Effector CD8-positive, alpha-beta T cell (primary cell): ENCODE data around the gene MADD.
"Not testable (repeated sequence)": the region's sequence is repeated elsewhere in the genome, so short reads cannot be mapped to it uniquely, and the experiment has no call there.

Experiments
- DNase-seq: peaks from one replicate; lab custom pipeline; 2025; lab: John Stamatoyannopoulos, UW

MADD gene

DNA sequence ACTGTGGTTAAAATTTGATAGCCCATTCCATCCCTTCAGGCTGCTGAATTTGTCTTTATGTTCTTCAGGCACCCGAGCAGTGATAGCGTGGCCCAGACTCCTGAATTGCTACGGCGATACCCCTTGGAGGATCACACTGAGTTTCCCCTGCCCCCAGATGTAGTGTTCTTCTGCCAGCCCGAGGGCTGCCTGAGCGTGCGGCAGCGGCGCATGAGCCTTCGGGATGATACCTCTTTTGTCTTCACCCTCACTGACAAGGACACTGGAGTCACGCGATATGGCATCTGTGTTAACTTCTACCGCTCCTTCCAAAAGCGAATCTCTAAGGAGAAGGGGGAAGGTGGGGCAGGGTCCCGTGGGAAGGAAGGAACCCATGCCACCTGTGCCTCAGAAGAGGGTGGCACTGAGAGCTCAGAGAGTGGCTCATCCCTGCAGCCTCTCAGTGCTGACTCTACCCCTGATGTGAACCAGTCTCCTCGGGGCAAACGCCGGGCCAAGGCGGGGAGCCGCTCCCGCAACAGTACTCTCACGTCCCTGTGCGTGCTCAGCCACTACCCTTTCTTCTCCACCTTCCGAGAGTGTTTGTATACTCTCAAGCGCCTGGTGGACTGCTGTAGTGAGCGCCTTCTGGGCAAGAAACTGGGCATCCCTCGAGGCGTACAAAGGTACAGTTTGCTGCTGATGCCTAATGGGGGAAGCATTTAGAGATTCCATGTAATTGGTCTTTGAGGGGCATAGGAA, 4.7 kb downstream of the MADD start:
- no peak for DNase-seq

DNA sequence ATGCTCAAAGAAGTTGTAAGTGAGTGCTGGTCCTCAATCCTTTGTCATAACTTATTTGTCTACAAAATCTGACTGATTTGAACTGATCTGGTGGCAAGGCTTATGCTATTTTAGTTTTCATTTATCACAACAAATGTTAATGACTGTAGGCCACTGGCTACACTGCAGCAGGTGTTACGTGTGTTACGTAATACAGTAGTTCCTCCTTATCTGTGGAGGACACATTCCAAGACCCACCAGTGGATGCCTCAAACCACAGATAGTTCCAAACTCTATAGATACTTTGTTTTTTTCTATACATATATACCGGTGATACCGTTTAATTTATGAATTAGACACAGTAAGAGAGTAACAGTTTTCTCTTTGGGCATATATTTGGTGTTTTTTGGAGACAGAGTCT, 7.0 kb downstream of the MADD start:
- DNase-seq: no peak

DNA sequence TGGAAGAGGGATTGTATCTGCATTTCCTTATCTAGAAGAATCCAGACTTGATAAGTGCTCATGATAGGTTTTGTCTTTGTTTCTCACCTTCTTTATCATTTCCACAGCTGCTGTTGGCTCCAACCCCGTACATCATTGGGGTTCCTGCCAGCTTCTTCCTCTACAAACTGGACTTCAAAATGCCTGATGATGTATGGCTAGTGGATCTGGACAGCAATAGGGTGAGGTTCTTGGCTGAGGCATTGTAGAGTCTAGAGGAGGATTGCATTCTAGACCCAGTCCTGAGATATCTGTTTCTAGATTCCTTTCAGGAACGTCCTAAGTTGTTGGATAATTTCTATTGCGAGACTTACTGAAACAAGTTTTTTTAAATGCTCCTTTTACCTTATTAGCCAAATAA, 8.1 kb downstream of the MADD start:
- no peak for DNase-seq

DNA sequence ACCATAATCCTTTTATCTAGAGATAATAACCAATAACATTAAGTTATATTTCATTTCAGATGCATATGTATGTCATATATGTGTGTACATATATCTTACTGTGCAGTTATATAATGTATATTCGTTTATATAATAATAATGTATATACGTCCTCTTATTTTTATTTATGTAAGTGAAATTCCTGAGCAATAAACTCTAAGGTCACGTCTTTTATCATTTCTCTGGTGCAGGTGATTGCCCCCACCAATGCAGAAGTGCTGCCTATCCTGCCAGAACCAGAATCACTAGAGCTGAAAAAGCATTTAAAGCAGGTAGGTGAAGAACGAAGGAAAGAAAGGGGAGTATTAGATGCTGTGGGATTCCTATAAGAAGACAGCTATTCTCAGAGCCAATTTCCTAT, 8.8 kb downstream of the MADD start:
- no peak for DNase-seq

DNA sequence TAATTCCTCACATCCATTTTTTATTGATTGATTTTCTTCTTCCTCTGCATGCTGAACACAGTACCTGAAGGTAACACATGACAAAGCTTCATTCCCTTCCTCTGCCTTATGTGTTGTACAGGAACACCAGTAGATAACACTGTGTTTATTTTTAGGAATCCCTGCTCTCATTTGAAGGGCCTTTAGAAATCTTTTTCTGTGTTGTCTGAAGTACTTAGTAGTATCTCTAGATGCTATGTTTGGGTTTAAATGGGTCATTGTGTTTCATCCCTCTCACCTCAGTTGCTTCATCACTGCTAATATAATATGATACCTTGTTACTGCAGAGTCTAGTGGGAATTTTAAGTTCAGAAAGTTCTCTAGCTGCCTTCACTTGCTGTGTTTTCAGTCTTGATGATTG, 10.2 kb downstream of the MADD start:
- DNase-seq: no peak

DNA sequence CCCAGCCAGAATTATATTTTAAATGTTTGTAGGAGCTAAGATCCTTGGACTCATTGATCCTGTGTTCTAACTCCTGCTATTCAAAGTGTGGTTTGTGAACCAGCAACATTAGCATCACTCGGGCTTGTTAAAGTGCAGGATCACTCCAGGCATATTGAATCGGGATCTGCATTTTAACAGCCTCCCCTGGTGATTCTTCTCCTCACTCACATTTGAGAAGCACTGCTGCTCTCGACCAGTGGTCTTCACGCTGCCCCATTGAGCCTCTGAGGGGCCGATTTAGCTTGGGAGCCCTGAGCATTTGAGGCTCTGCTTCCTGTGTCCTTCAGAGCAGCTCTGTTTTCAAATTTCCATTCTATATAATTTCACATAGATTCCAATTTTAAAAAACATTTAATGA, 10.9 kb downstream of the MADD start:
- DNase-seq: no peak

DNA sequence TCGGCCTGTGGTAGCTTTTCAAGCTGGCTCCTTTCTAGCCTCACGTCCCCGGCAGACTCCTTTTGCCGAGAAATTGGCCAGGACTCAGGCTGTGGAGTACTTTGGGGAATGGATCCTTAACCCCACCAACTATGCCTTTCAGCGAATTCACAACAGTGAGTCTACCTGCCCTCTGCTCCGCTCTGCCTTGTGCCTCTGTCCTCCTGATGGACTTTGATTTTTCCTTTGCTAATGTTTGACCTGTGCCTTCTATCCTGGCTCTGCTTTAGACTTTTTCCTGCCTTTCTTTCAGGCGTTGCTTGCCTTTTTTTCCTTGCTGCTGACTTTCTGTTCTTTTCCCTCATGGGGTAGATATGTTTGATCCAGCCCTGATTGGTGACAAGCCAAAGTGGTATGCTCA, 12.5 kb downstream of the MADD start:
- DNase-seq: no peak

DNA sequence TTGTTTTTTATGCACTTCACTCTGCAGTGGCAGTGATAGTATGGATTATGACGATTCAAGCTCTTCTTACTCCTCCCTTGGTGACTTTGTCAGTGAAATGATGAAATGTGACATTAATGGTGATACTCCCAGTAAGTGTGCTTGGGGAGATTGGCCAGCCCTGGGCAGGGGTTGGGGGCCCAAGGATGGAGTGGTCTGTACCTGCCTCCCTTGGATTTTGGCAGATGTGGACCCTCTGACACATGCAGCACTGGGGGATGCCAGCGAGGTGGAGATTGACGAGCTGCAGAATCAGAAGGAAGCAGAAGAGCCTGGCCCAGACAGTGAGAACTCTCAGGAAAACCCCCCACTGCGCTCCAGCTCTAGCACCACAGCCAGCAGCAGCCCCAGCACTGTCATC, 14.2 kb downstream of the MADD start:
- DNase-seq: no peak

DNA sequence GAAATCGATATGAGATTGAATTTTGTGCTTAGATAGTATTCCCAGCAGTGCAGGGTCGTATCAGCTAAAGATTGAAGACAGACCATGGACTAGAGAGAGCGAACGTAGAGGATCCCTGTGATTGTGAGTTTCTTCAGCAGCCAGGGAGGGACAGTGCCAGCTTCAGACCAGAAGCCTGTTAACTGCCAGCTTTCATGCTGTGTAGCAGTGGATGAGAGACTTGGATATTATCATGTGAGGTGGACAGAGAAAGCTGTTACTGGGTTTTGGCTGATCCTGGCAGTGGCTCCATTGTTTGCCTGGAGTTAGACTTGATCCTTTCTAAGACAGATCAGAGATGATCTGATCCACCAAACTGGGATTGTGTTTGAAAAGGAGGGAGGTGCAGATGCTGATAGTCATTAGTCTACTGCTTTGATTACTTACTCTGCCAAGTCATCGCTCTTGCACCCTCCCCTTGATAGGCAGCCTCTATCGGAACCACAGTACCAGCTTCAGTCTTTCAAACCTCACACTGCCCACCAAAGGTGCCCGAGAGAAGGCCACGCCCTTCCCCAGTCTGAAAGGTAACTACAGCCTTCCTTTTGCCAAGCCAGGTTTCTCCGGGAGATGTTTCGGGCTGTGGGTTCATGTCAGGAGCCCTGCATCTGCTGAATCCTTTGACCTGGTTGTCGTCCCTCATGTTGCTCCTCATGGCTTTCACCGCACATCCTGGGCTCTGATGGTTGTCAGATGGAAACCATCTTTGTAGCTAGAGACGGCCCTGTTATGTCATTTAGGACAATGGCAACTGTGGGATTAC, 16.2 kb downstream of the MADD start:
- DNase-seq: no peak

DNA sequence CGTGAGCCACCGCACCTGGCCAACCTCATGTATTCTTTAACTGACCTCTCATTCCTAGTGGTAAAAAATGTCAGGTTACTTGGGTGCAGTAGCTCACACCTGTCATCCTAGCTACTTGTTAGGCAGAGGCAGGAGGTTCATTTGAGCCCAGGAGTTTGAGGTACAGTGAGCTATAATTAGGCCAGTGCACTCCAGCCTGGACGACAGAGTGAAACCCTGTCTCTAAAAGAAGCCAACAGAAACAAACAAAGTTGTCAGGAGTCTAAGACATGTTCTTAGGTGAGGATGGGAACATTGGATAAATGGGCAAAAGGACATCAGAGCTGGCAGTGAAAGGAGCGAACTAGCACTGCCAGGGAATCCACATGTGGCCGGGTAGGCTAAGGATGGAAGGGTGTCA, 18.1 kb downstream of the MADD start:
- DNase-seq: no peak

DNA sequence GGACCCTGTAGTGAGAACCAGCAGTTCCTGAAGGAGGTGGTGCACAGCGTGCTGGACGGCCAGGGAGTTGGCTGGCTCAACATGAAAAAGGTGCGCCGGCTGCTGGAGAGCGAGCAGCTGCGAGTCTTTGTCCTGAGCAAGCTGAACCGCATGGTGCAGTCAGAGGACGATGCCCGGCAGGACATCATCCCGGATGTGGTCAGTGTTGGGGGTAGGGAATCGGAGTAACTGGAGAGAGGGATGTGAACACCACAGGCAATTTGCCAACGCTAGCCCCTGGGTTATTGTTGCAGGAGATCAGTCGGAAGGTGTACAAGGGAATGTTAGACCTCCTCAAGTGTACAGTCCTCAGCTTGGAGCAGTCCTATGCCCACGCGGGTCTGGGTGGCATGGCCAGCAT, 19.9 kb downstream of the MADD start:
- no peak for DNase-seq

DNA sequence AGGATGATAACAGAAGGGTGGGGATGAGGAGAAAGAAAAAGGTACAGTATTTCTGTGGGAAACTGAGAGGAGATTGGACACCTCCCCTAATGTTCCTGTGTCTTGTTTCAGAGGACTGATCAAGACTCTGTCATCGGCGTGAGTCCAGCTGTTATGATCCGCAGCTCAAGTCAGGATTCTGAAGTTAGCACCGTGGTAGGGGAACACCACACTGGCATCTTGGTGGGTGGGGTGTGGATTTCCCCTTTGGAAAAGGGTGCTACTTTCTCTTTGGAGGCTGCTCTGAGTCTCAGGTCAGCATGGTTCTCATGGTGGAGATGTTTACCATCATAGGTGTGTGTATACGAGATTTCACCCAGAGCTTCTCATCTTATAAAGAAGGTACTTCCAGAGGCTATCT, 25.5 kb downstream of the MADD start:
- no peak for DNase-seq

DNA sequence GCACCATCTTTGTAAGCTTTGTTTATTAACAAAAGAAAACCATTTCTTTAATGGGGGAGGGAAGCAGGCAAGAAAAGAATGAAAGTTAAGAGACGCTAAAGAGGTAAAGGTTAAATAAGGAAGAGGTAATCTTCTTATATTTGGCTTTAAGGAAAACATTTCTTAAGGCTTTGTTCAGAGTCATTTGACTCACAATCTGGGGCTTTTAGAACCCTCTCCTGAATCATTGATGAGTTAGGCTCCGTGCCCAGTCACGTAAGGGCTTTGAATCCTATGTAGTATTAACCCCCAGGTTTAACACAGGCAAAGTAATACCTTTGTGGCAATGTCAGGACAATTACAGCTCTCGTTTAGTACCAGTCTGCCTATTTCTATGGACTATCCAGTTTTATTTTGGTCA, 26.1 kb downstream of the MADD start:
- DNase-seq: no peak

DNA sequence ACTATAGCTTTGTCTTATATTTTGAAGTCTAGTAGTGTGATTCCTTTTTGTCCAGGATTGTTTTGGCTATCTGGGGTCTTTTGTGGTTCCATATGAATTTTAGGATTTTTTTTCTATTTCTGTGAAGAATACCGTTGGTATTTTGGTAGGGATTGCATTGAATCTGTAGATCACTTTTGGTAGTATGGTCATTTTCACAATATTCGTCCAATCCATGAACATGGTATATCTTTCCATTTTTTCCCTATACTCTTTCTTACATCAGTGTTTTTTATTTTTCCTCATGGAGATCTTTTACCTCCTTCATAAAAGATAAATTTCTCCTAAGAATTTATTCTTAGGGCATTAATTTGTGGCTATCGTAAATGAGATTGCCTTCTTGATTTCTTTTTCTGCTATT, 29.1 kb downstream of the MADD start:
- DNase-seq: no peak

DNA sequence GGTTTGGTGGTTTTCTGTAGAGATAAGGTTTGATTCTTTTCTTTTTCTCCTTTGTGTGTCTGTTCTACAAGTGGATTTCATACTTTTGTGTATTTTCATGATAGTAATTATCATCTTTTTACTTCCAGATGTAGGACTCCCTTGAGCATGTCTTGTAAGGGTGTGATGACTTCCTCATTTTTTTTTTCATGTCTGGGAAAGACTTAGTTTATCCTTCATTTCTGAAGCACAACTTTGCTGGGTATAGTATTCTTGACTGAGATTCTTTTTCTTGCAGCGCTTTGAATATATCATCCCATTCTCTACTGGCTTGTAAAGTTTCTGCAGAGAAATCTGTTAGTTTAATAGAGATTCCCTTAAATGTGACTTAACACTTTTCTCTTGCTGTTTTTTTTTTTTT, 32.9 kb downstream of the MADD start:
- no peak for DNase-seq

DNA sequence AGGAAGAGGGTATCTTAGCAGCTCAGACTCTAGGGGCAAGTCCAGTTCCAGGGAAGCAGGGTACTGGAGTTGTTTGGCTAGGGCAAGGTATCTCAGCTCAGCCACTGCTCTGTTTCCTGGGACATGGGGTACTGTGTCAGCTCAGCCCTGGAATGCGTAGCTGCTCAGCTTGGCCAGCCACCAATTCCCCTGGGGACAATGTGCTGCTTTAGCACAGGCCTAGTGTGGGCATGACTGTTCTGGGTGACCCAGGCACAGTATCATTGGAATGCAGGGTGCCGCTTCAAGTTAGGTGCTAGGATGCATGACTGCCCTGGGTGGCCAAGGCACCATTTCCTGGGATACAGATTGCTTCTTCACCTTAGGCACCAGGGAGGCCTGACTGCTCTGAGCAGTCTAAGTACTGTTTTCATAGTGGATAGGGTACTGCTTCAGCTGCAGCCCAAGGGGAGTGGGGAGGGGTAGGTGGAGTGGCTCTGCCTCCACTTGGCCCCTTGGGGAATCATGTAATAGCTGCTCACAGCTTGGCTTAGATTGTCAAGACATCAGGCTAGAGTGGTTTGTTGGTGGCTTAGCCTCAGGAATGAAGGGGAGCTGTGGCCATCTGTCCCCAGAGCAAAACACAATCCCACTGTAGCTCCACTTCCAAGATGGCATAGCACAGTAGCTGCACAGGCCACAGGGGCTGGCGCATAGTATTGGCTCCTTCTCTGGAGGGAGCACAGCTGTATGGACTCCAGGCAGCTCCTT, 36.0 kb downstream of the MADD start:
- no peak for DNase-seq

DNA sequence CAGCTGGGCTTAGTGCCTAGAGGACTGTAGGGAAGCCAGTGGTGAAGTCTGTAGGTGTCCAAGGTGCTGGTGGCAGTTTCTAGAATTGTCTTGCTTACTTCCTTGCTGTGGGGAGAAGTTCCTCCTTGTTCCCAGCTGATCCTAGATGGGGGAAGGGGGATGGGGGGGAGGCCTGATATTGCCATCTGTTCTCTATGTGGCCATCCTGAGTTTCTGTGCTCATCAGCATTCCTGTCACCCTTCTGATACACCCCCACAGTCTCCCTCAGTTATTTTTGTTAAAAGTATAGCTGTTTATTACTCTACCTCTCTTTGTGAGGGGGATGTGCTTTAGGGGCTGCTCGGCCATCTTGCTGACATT, 36.5 kb downstream of the MADD start:
- DNase-seq: no peak

DNA sequence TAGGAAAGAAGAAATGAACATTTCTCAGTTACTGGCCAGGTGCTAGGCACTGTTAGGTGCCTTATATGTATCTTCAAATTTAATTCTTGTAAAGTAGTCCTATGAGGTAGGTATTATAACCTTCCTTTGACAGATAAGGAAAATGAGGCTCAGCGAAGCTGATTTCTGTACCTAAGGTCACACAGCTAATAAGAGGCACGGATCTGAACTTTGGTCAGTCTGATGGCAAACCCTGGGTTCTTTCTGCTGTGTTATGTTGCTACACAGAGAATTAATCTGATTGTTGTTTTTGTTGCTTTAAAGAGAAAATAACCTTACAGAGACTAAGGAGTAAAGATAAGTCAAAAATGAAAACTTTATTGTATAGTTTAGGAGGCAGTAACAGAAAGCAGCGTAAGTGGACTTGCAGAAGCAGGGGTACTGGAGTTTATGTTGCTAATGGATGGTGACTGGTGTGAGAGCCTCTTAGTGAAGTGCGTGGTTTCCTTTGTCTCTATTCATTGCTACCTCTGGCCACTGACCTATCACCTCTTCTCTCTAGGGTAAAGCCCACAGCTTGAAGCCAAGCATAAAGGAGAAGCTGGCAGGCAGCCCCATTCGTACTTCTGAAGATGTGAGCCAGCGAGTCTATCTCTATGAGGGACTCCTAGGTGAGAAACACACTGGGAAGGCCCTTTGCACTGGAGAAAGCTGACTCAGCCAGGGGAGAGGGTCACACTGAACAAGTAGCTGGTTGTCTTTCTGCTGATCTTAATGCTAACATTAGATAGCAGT, 38.3 kb downstream of the MADD start:
- DNase-seq: no peak

DNA sequence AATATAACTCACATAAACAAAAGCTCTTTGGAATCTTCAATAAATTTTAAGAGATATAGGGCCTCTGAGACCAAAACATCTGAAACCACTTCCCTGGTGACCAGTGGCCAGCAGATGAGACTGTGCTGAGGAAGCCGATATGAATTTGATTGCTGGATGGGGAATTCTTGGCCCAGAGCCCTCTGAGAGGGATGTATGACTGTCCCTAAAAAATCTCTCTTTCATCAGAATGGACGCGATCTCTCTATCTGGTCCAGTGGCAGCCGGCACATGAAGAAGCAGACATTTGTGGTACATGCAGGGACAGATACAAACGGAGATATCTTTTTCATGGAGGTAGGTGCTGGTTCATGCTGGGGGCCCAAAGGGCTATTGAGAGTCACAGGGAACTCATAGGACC, 45.1 kb downstream of the MADD start:
- no peak for DNase-seq

DNA sequence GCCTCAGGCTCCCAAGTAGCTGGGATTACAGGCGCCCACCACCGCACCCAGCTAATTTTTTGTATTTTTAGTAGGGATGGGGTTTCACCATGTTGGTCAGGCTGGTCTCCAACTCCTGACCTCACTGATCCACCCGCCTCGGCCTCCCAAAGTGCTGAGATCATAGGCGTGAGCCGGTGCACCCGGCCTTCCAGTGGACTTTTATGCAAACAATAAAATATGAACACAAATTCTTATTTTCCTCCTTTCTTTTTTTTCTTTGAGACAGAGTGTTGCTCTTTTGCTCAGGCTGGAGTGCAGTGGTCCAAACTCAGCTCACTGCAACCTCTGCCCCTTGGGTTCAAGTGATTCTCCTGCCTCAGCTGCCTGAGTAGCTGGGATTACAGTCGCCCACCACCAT, 46.6 kb downstream of the MADD start:
- DNase-seq: not testable (repeated sequence)

DNA sequence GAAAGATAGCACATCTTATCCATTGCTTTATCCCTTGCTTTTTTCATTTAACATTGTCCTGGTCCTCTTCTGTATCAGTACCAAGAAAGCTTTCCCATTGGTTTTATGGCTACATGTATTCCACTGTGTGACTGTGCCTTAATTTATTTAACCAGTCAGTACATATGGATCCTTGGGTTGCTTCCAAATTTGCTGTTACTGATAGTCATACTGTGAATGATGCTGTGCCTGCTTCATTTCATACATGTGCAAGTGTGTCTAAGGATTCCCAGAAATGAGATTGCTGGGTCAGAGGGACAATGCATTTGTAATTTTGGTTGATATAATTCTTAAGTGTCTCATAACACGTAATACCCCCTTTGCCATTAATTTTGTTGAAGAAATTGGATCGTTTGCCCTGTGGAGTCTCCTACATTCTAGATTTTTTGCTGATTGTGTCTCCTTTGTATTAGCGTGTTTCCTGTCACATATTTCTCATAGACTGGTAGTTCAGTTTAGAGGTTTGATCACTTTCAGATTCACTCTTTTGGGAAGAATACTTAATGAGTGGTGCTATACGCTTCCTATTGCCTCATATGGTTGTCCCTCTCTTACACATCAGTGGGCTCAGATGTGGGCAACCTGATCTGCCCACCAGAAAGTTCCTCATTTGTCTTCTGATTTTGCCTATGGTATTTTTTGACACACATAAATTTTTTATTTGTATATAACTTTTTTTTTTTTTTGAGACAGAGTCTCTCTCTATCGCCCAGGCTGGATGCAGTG, 47.3 kb downstream of the MADD start:
- no peak for DNase-seq

DNA sequence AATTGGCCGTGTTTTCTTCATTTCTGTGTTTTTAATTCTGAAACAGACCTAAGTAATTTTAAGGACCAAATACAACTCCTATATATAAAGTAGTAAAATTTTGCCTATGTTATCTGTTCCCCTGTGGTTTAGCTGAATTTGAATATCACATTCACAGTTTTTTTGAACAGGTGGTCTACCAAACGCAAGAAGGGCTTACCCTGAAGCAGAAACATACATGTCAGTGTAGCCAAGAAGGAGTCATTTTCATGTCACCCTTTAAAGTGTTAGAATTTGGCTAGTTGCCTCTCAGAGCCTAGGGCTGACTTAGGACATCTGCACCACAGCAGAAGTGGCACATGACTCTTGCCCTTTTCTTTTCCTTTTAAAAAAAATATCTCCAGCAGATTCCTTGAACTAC, 48.2 kb downstream of the MADD start:
- no peak for DNase-seq
